Kidney epithelial cell (primary cell): ENCODE results near the gene ANKRD40. TPM values are rescaled to one million over a fixed set of nuclear protein-coding genes. Genes with fewer than 3 reads are reported as not detected.
"Not testable (repeated sequence)": the region's sequence is repeated elsewhere in the genome, so short reads cannot be mapped to it uniquely, and the experiment has no call there.

Experiments used
- DNase-seq: peaks from one replicate; pipeline ENCODE4 v3.0.0-alpha.2; 2010; ENCODE audit warnings: low read depth
- H3K27me3 ChIP-seq: 2 replicates; pipeline ENCODE4 v1.6.0; 2011; ENCODE audit warnings: low read length; ENCODE audit not compliant: control insufficient read depth, insufficient read depth
- H3K36me3 ChIP-seq: 2 replicates; pipeline ENCODE4 v1.5.1; 2011; ENCODE audit warnings: low read length; ENCODE audit not compliant: control insufficient read depth, insufficient read depth
- H3K4me3 ChIP-seq: 2 replicates; pipeline ENCODE4 v1.5.1; 2011; ENCODE audit warnings: low read depth, mild to moderate bottlenecking, control low read depth, low read length
- total RNA-seq: library from RNA; depleted of rRNA; stranded (reverse); fragments of >200 nt; gene quantifications from 2 replicates; pipeline ENCODE4 v1.2.3, GENCODE V29; 2015
- TF ChIP-seq, protein P1 (sequence below): IDR thresholded peaks from 2 replicates; pipeline ENCODE4 v1.5.1; 2011; ENCODE audit warnings: mild to moderate bottlenecking, moderate library complexity, low read length, control low read depth, inconsistent platforms; ENCODE audit not compliant: insufficient read depth, poor library complexity, severe bottlenecking

The ANKRD40 gene
- total RNA-seq, 1 donor from 2014 or later, result 30.7 TPM

DNA sequence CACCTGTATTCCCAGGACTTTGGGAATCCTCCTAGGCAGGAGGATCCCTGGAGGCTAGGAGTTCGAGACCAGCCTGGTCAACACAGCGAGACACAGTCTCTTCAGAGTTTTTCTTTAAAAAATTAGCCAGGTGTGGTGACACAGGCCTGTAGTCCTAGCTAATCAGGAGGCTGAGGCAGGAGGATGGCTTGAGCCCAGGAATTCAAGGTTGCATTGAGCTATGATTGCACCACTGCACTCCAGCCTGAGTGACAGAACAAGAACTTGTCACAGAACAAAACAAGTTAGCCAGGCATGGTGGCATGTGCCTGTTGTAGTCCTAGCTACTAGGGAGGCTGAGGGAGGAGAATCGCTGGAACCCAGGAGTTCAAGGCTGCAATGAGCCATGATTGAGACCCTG lies 24.8 kb downstream of the ANKRD40 start:
- DNase-seq, result no peak
- Histone ChIP-seq H3K36me3 (no peaks in the 10 kb centered on the region), H3K4me3 (no peak overlapping the region), H3K27me3 (no peaks in the 10 kb centered on the region)
- TF ChIP-seq, protein P1, sequence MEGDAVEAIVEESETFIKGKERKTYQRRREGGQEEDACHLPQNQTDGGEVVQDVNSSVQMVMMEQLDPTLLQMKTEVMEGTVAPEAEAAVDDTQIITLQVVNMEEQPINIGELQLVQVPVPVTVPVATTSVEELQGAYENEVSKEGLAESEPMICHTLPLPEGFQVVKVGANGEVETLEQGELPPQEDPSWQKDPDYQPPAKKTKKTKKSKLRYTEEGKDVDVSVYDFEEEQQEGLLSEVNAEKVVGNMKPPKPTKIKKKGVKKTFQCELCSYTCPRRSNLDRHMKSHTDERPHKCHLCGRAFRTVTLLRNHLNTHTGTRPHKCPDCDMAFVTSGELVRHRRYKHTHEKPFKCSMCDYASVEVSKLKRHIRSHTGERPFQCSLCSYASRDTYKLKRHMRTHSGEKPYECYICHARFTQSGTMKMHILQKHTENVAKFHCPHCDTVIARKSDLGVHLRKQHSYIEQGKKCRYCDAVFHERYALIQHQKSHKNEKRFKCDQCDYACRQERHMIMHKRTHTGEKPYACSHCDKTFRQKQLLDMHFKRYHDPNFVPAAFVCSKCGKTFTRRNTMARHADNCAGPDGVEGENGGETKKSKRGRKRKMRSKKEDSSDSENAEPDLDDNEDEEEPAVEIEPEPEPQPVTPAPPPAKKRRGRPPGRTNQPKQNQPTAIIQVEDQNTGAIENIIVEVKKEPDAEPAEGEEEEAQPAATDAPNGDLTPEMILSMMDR, result no peak

DNA sequence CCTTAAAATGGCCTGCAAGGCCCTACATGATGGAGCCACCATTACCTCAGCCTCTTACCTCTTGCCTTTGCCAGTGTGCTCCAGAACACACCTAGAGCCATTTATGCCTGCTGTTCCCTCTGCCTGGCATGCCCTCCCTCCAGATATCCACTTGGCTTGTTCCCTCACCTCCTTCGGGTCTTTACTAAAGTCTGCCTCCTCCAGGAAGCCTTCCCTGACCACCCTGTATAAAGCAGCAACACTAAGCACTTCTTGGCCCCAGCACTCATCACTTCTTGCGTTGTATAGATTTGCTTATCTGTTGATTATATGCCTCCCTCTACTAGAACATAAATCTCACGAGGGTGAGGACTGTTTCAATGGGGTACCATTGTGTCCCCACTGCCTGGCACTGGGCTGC lies 25.3 kb downstream of the ANKRD40 start:
- TF ChIP-seq, protein P1, result no peak
- H3K36me3 ChIP-seq, result no peaks in the 10 kb centered on the region

DNA sequence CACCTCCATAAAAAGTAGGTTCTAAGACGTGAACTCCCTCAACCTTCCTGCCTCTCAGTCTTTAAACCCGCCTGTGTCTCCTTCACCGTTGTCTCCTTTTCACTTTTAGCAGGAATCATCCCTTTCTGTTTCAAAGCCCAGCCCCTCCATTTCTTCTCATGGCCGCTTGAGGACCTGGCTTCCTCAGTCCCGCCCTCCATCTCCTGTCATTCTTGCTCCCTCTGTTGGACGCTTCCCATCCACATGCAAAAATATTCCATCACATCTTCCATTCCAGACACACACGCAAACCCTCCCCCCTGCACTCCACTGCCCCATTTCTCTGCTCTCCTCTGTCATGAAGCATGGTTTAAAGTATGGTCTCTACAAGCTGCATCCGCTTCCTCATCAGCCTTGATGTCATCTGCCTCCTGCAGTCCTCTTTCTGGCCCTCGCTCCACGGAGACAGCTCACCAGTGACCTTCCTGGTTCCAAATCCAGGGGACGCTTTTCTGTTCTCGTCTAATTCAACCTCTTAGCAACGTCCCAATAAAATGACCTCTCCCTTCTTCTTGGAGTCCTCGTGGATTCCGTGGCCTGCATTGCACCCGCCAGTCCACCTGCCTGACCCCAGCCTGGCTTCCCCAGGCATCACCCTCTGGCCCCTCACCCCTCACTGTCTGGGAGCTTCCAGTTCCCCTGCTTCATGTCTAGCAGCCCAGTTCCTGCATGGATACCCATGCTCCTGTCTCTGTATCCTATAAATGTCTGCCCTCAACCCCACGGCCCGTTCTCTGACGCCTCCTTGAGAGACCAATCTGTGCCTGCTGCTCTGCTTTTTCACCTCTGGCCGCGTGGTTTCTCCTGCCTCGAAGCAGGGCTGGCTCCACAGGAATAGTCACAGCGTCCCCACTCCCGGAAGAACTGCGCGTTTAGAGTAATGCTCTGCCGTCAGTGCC lies 26.2 kb downstream of the ANKRD40 start:
- DNase-seq, result no peak
- H3K36me3 ChIP-seq, result no peaks in the 10 kb centered on the region
- H3K4me3 ChIP-seq, result no peak overlapping the region
- TF ChIP-seq, protein P1, result peak; percentile 75
- no peaks in the 10 kb centered on the region for H3K27me3 ChIP-seq

More for the DNA sequence above, 25.3 kb downstream of the ANKRD40 start:
- DNase-seq, result no peak
- H3K4me3 ChIP-seq, result no peak overlapping the region
- no peaks in the 10 kb centered on the region for H3K27me3 ChIP-seq

DNA sequence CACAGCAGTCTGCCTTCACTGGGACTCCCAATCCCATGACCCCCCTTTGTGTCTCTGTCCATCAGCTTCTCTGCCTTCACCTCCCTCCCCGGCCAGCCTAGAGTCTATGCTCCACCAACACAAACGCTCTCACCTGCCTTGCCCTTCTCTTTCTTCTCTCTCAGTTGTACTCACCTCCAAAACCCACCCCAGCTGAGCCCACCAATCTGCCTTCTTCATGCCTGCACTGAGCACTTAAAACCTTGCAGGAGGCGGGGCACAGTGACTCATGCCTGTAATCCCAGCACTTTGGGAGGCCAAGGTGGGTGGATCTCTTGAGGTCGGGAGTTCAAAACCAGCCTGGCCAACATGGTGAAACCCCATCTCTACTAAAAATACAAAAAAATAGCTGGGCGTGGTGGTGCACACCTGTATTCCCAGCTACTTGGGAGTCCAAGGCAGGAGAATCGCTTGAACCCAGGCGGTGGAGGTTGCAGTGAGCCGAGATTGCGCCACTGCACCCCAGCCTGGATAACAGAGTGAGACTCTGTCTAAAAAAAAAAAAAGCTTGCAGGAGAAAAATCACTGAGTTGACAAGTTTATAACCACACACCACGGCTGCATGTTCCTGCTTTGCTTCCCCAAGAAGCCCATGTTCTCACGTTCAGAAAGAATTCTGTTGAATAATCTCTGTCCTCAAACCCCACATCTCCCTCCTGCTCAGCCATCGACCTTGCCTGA lies 27.0 kb downstream of the ANKRD40 start:
- DNase-seq, H3K4me3 ChIP-seq, H3K27me3 ChIP-seq, H3K36me3 ChIP-seq: not testable (repeated sequence)

DNA sequence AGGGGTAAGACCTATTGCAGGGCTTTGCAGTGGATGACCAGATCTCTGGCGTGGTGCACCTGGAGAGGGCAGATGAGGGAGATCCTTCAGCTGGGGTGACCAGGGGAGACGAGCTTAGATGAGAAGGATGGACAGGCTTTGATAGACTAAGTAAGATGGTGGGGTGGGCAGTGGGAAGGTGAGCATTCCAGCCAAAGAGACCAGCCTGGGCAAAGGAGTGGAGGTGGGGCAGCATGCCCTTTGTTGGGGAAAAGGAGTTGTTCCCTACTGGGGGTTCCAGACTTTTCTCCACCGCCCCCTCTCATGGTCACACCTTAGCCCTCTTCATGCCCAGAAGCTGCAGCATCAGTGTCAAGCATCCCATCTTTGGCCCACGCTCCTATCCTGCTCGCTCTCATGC lies 27.6 kb downstream of the ANKRD40 start:
- no peaks in the 10 kb centered on the region for H3K36me3 ChIP-seq
- no peaks in the 10 kb centered on the region for H3K27me3 ChIP-seq
- H3K4me3 ChIP-seq, result no peak overlapping the region
- no peak for DNase-seq
- TF ChIP-seq, protein P1, result no peak

DNA sequence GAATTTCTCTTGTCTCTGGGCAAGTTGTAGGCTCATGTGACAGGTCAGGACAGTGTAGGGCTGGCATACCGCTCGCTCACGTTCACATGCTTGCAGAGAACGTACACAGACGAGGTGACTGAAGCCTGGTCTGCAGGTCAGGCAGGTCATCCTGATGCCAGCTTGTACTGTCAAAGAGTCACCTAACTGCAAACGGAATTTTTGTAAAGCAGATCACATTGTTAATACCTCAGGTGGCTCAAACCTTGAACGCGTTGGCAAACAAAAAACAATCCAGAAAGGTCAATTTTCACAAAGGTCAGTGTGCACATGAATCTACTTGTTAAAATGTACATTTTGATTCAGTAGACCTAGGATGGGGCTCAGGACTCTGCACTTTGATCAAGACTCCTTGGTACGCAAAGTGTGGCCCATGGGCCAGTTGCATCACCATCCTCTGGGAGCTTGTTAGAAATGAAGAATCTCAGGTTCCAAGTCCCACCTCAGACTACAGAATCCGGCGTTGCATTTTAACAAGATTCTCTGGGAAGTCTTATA lies 28.6 kb downstream of the ANKRD40 start:
- TF ChIP-seq, protein P1, result no peak
- H3K36me3 ChIP-seq, result no peaks in the 10 kb centered on the region
- H3K4me3 ChIP-seq, result no peak overlapping the region
- no peak for DNase-seq
- no peaks in the 10 kb centered on the region for H3K27me3 ChIP-seq
